H1 (cell line): ENCODE measurements around the gene MBD5. TPM values are rescaled to one million over a fixed set of nuclear protein-coding genes. Genes with fewer than 3 reads are reported as not detected.

Source experiments
- CTCF ChIA-PET: fragments of 300-600 bp; sonication (Branson Sonifier 250); formaldehyde crosslinking; loops from one replicate; lab custom pipeline; 2021; ENCODE audit not compliant: partially characterized antibody; lab: Charles Lee
- POLR2A ChIA-PET: fragments of 300-600 bp; sonication (Branson Sonifier 250); formaldehyde crosslinking; loops from one replicate; lab custom pipeline; 2021; ENCODE audit warnings: inconsistent platforms; ENCODE audit not compliant: partially characterized antibody; lab: Charles Lee
- DNase-seq, 2 experiments: peaks; one replicate each; pipeline versions ENCODE4 v3.0.0 to v3.0.0-alpha.2; 2010 to 2022; ENCODE audit warnings: low spot score in 2 of 2, low read depth in 1 of 2, mixed read lengths in 1 of 2
- FAIRE-seq: peaks from 2 replicates; lab custom pipeline; 2011; peaks lifted over from hg19 to GRCh38; lab: Jason Lieb, UNC
- H2AFZ ChIP-seq: 2 replicates; pipeline ENCODE4 v1.8.1; 2012; ENCODE audit warnings: low read length, inconsistent platforms
- H2AK5ac ChIP-seq: 2 replicates; pipeline ENCODE4 v1.6.1; 2013; ENCODE audit warnings: low read depth, low read length
- H2BK120ac ChIP-seq: replicated peaks from 2 replicates; pipeline ENCODE3; 2013; ENCODE audit warnings: low read depth, low read length, inconsistent platforms
- H2BK12ac ChIP-seq: 2 replicates; pipeline ENCODE4 v1.6.1; 2013; ENCODE audit warnings: low read depth, low read length
- H2BK15ac ChIP-seq: 2 replicates; pipeline ENCODE4 v1.6.1; 2013; ENCODE audit warnings: low read length
- H2BK20ac ChIP-seq: 2 replicates; pipeline ENCODE4 v1.6.1; 2013; ENCODE audit warnings: low read length
- H2BK5ac ChIP-seq: 2 replicates; pipeline ENCODE4 v1.6.1; 2013; ENCODE audit warnings: low read depth, low read length
- H3K14ac ChIP-seq: 2 replicates; pipeline ENCODE4 v1.6.1; 2013; ENCODE audit warnings: inconsistent platforms; ENCODE audit not compliant: insufficient read length
- H3K18ac ChIP-seq: 2 replicates; pipeline ENCODE4 v1.6.1; 2013; ENCODE audit warnings: low read length; ENCODE audit errors: extremely low read depth
- H3K23ac ChIP-seq: 2 replicates; pipeline ENCODE4 v1.6.1; 2013; ENCODE audit warnings: inconsistent platforms; ENCODE audit not compliant: insufficient read length
- H3K23me2 ChIP-seq: 2 replicates; pipeline ENCODE4 v1.6.1; 2013; ENCODE audit warnings: low read depth, low read length
- H3K27ac ChIP-seq: 2 replicates; pipeline ENCODE4 v1.6.1; 2011; ENCODE audit warnings: low read depth, low read length, inconsistent platforms
- H3K27me3 ChIP-seq, 4 experiments: replicated peaks in 1 of 4; 1 replicate in 1 of 4; 2 replicates in 3 of 4; pipeline versions ENCODE4 v1.6.1 to v1.8.1; 2011 to 2013; ENCODE audit warnings: low read length in 3 of 4, mild to moderate bottlenecking in 3 of 4, inconsistent platforms in 2 of 4, mixed read lengths in 2 of 4, moderate library complexity in 1 of 4; ENCODE audit not compliant: control insufficient read depth in 3 of 4, insufficient read depth in 3 of 4; ENCODE audit errors: extremely low read depth in 1 of 4
- H3K36me3 ChIP-seq, 4 experiments: 2 replicates each; pipeline versions ENCODE4 v1.6.1 to v1.8.1; 2011 to 2013; ENCODE audit warnings: mild to moderate bottlenecking in 4 of 4, low read length in 3 of 4, moderate library complexity in 2 of 4, control low read depth in 1 of 4, inconsistent platforms in 1 of 4; ENCODE audit not compliant: insufficient read depth in 4 of 4, control insufficient read depth in 2 of 4
- H3K4ac ChIP-seq: replicated peaks from 2 replicates; pipeline ENCODE3; 2013; ENCODE audit warnings: low read length, low read depth, mixed read lengths, inconsistent platforms; ENCODE audit not compliant: insufficient read length
- H3K4me1 ChIP-seq, 4 experiments: replicated peaks in 1 of 4; 1 replicate in 1 of 4; 2 replicates in 3 of 4; pipeline versions ENCODE4 v1.6.1 to v1.8.1; 2011 to 2013; ENCODE audit warnings: low read length in 3 of 4, inconsistent platforms in 2 of 4, mixed read lengths in 1 of 4; ENCODE audit not compliant: insufficient read depth in 4 of 4, control insufficient read depth in 3 of 4
- H3K4me2 ChIP-seq, 2 experiments: 2 replicates each; pipeline versions ENCODE4 v1.6.1 to v1.8.1; 2011 to 2013; ENCODE audit warnings: low read depth in 2 of 2, low read length in 2 of 2, control low read depth in 1 of 2, inconsistent platforms in 1 of 2, mild to moderate bottlenecking in 1 of 2; ENCODE audit not compliant: insufficient read depth in 1 of 2
- H3K4me3 ChIP-seq, 4 experiments: fragments of 200-600, 300-600 bp in 1 of 4; sonication (generic), shearing (Covaris generic), sonication (Bioruptor Twin) in 1 of 4; 2 replicates each; pipeline versions ENCODE4 v1.5.1 to v1.8.1; 2011 to 2016; ENCODE audit warnings: low read length in 4 of 4, low read depth in 3 of 4, control low read depth in 2 of 4, inconsistent platforms in 2 of 4, mild to moderate bottlenecking in 2 of 4, mixed read lengths in 1 of 4, moderate library complexity in 1 of 4; ENCODE audit not compliant: insufficient read depth in 2 of 4; ENCODE audit errors: extremely low read depth in 1 of 4
- H3K56ac ChIP-seq: replicated peaks from 2 replicates; pipeline ENCODE3; 2013; ENCODE audit warnings: low read depth, mild to moderate bottlenecking, mixed read lengths, low read length, inconsistent platforms; ENCODE audit not compliant: insufficient read length
- H3K79me1 ChIP-seq: 2 replicates; pipeline ENCODE4 v1.6.1; 2013; ENCODE audit warnings: low read depth, low read length, control low read depth
- H3K79me2 ChIP-seq, 2 experiments: 2 replicates each; pipeline versions ENCODE4 v1.6.1 to v1.8.1; 2012 to 2013; ENCODE audit warnings: low read length in 2 of 2, mild to moderate bottlenecking in 2 of 2, inconsistent platforms in 1 of 2; ENCODE audit not compliant: insufficient read depth in 2 of 2, control insufficient read depth in 1 of 2
- H3K9ac ChIP-seq, 4 experiments: replicated peaks in 1 of 4; 1 replicate in 1 of 4; 2 replicates in 3 of 4; pipeline versions ENCODE4 v1.6.1 to v1.8.1; 2011 to 2013; ENCODE audit warnings: low read depth in 3 of 4, low read length in 3 of 4, control low read depth in 2 of 4, mild to moderate bottlenecking in 2 of 4, moderate library complexity in 2 of 4, inconsistent platforms in 1 of 4; ENCODE audit errors: extremely low read depth in 1 of 4
- H3K9me3 ChIP-seq, 2 experiments: 2 replicates each; pipeline versions ENCODE4 v1.6.1 to v1.8.1; 2012 to 2013; ENCODE audit warnings: mild to moderate bottlenecking in 2 of 2, moderate library complexity in 2 of 2, control low read depth in 1 of 2, inconsistent platforms in 1 of 2, low read depth in 1 of 2, low read length in 1 of 2, mixed read lengths in 1 of 2; ENCODE audit not compliant: insufficient read depth in 2 of 2
- H4K20me1 ChIP-seq, 2 experiments: replicated peaks in 1 of 2; 2 replicates each; pipeline versions ENCODE3 to v1.8.1; 2011 to 2013; ENCODE audit warnings: inconsistent platforms in 2 of 2, low read length in 2 of 2, mild to moderate bottlenecking in 1 of 2; ENCODE audit not compliant: insufficient read depth in 2 of 2, control insufficient read depth in 1 of 2
- H4K5ac ChIP-seq: 2 replicates; pipeline ENCODE4 v1.6.1; 2013; ENCODE audit warnings: low read length, low read depth, mixed read lengths, inconsistent platforms; ENCODE audit not compliant: insufficient read length
- H4K8ac ChIP-seq: 2 replicates; pipeline ENCODE4 v1.8.0; 2013; ENCODE audit warnings: mild to moderate bottlenecking, moderate library complexity, low read length, inconsistent platforms; ENCODE audit not compliant: insufficient read depth; ENCODE audit errors: extremely low read depth
- H4K91ac ChIP-seq: replicated peaks from 2 replicates; pipeline ENCODE3; 2013; ENCODE audit warnings: low read length, mixed read lengths, inconsistent platforms; ENCODE audit not compliant: insufficient read length
- BRCA1 ChIP-seq: IDR thresholded peaks from 2 replicates; pipeline ENCODE4 v1.6.1; 2012; ENCODE audit warnings: low read depth, low read length, improper control_type of control experiment
- CBX5 ChIP-seq: fragments of 300-800, 300-1000 bp; sonication (generic); IDR thresholded peaks from 2 replicates; pipeline ENCODE4 v1.7.1; 2016; ENCODE audit warnings: antibody characterized with exemption, low read length, low read depth
- CBX8 ChIP-seq: fragments of 300-800, 300-1000 bp; sonication (generic); IDR thresholded peaks from 2 replicates; pipeline ENCODE4 v1.7.1; 2016; ENCODE audit warnings: low read depth, low read length, borderline replicate concordance
- GABPA ChIP-seq: IDR thresholded peaks from 2 replicates; pipeline ENCODE4 v1.6.1; 2011; ENCODE audit warnings: mild to moderate bottlenecking, low read length, moderate library complexity, borderline replicate concordance; ENCODE audit not compliant: insufficient read depth
- KDM1A ChIP-seq: fragments of 200-600, 300-600 bp; sonication (generic); IDR thresholded peaks from 2 replicates; pipeline ENCODE4 v1.7.1; 2016; ENCODE audit warnings: mild to moderate bottlenecking, low read length, borderline replicate concordance
- NANOG ChIP-seq: IDR thresholded peaks from 2 replicates; pipeline ENCODE4 v1.6.1; 2011; ENCODE audit warnings: low read length, low read depth, mild to moderate bottlenecking, inconsistent platforms; ENCODE audit not compliant: insufficient read depth, poor library complexity, severe bottlenecking
- SIN3A ChIP-seq, 2 experiments: IDR thresholded peaks in 1 of 2; conservative IDR thresholded peaks in 1 of 2; 2 replicates each; pipeline ENCODE4 v1.6.1; 2011 to 2012; ENCODE audit warnings: low read length in 2 of 2, improper control_type of control experiment in 1 of 2, low read depth in 1 of 2, mild to moderate bottlenecking in 1 of 2
- USF2 ChIP-seq: IDR thresholded peaks from 2 replicates; pipeline ENCODE4 v1.6.1; 2011; ENCODE audit warnings: low read length, improper control_type of control experiment
- WGBS, 2 experiments: shearing (Covaris generic) in 1 of 2; methylation state at CpG; one replicate each; pipeline versions ENCODE4 v1.1.6 to v1.1.7; 2013 to 2015; ENCODE audit warnings: low lambda C conversion rate in 2 of 2, mixed read lengths in 2 of 2, inconsistent platforms in 1 of 2, low coverage in 1 of 2, missing lambda C conversion rate in 1 of 2; ENCODE audit not compliant: insufficient replicate concordance in 2 of 2, insufficient coverage in 1 of 2, insufficient read length in 1 of 2; ENCODE audit errors: extremely low coverage in 1 of 2, missing lambda C conversion rate in 1 of 2; 5-methylcytosine and 5-hydroxymethylcytosine counted together
- polyA plus RNA-seq, 7 experiments: library from polyadenylated mRNA; depleted of rRNA in 3 of 7; stranded (reverse) in 5 of 7; unstranded in 2 of 7; fragments of >200 nt in 5 of 7; fragments of 200-250 nt in 2 of 7; gene quantifications; 1 replicate in 5 of 7; 2 replicates in 1 of 7; 4 replicates in 1 of 7; pipeline versions ENCODE4 v1.2.1 to v1.2.3, GENCODE V29; 2011 to 2013; ENCODE audit warnings: missing spikeins in 2 of 7, mixed read lengths in 2 of 7
- total RNA-seq: library from RNA; stranded (reverse); fragmentation: NEBNext Ultra II Directional; extraction: Animal tissue kit (Norgen Biotek cat#: 25700); gene quantifications from 2 replicates; pipeline ENCODE4 v1.2.1, GENCODE V29; 2021
- TF ChIP-seq, protein P1 (sequence below): IDR thresholded peaks from 2 replicates; pipeline ENCODE4 v1.6.1; 2012; ENCODE audit warnings: low read length, inconsistent platforms

Gene MBD5
- total and polyA plus RNA-seq, 2 of the 8 experiments (the other 6 are each of a cell fraction or from before 2014, with no cell fraction given): 9.7 to 29.4 TPM

DNA sequence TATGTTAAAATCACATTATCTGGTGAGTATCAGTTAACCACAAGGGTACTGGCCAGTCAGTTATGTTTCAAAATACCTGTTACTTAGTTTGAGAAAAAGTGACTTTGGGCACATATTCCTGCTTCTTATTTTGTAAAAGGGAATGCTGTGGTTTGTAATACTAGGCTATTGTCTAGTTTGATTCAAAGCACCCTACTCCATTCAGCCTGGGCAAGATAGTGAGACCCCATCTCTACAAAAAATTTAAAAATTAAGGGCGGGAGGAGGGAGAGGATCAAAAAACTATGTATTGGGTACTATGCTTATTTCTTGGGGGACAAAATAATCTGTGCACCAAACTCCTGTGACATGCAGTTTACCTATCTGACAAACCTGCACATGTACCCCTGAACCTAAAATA lies 18.9 kb downstream of the MBD5 start:
- Histone ChIP-seq H3K36me3 (no peaks in the 10 kb centered on the region), H4K8ac (no peak overlapping the region), H3K79me2 (peaks cover 0 to 6% of the 10 kb centered on the region in 2 experiments; a peak in 1 of 4 replicates), H2AFZ (no peak overlapping the region), H3K23me2 (no peaks in the 10 kb centered on the region), H2BK5ac (no peak overlapping the region), H3K27me3 (no peaks in the 10 kb centered on the region), H3K18ac (no peak overlapping the region), H4K20me1 (no peaks in the 10 kb centered on the region), H2AK5ac (no peak overlapping the region), H2BK120ac (no peak overlapping the region), H3K27ac (no peak overlapping the region), H3K9ac (no peak overlapping the region), H3K4me1 (peaks cover 0 to 3% (median 0%) of the 10 kb centered on the region in 4 experiments; a peak in 1 of 7 replicates), H4K5ac (no peak overlapping the region), H3K23ac (no peak overlapping the region), H2BK12ac (no peak overlapping the region), H2BK20ac (no peak overlapping the region), H2BK15ac (no peak overlapping the region), H3K4me3 (no peak overlapping the region), H3K79me1 (no peaks in the 10 kb centered on the region), H3K4ac (no peak overlapping the region), H3K9me3 (no peaks in the 10 kb centered on the region), H3K14ac (no peak overlapping the region), H3K56ac (no peak overlapping the region), H4K91ac (no peak overlapping the region), H3K4me2 (no peak overlapping the region)
- WGBS, 2 experiments: 77% methylated on average over 1 of the region's 1 CpG; no CpG with 5 or more reads in 1 of the 2 experiments
- ChIA-PET POLR2A (no interaction called here), CTCF (no interaction called here)
- FAIRE-seq (no peak), DNase-seq (no peak)
- TF ChIP-seq BRCA1 (no peak), KDM1A (no peak), CBX5 (no peak), CBX8 (no peak), GABPA (no peak), USF2 (no peak), NANOG (no peak), SIN3A (conservative IDR thresholded peaks at IDR 0.05 in 1 of 2, IDR thresholded peaks at IDR 0.05 in 1 of 2; ENCODE audit: low read depth in 1 of 2, low read length in 2 of 2) (no peak)
- TF ChIP-seq, protein P1, sequence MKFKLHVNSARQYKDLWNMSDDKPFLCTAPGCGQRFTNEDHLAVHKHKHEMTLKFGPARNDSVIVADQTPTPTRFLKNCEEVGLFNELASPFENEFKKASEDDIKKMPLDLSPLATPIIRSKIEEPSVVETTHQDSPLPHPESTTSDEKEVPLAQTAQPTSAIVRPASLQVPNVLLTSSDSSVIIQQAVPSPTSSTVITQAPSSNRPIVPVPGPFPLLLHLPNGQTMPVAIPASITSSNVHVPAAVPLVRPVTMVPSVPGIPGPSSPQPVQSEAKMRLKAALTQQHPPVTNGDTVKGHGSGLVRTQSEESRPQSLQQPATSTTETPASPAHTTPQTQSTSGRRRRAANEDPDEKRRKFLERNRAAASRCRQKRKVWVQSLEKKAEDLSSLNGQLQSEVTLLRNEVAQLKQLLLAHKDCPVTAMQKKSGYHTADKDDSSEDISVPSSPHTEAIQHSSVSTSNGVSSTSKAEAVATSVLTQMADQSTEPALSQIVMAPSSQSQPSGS: no peak
